T-helper 1 cell (primary cell): ENCODE measurements around the gene CCDC117.
A peak's percentile ranks its signal among the peaks of the same experiment; 100 is the strongest.

ENCODE experiments used
- DNase-seq, 5 donors: peaks; one replicate each; pipeline ENCODE4 v3.0.0-alpha.2; 2012 to 2020

CCDC117 gene

GRCh38 chr22:28771195-28771791, 1.2 kb upstream of the CCDC117 start:
- no peak for DNase-seq

GRCh38 chr22:28773461-28773867, 969 bp downstream of the CCDC117 start:
- DNase-seq, result peak in 1 of 5 donors; percentile 60

- DNase-seq, result no peak
Measured at GRCh38 chr22:28774378-28774777, 1.9 kb downstream of the CCDC117 start.

- no peak for DNase-seq
Measured at GRCh38 chr22:28779833-28780232, 7.3 kb downstream of the CCDC117 start.

- DNase-seq, result no peak
Measured at GRCh38 chr22:28780296-28780695, 7.8 kb downstream of the CCDC117 start.

GRCh38 chr22:28783786-28784671, 11.5 kb downstream of the CCDC117 start:
- DNase-seq, result no peak

- DNase-seq, result no peak
Measured at GRCh38 chr22:28788601-28789000, 16.1 kb downstream of the CCDC117 start.

- DNase-seq, result no peak
Measured at GRCh38 chr22:28791124-28791523, 18.6 kb downstream of the CCDC117 start.

- peak in 1 of 5 donors; percentile 26 for DNase-seq
Measured at GRCh38 chr22:28791841-28792490, 19.5 kb downstream of the CCDC117 start.

GRCh38 chr22:28792491-28793383, 20.2 kb downstream of the CCDC117 start:
- DNase-seq, result no peak

- no peak for DNase-seq
Measured at GRCh38 chr22:28793976-28794584, 21.6 kb downstream of the CCDC117 start.

- DNase-seq, result no peak
Measured at GRCh38 chr22:28795071-28795693, 22.7 kb downstream of the CCDC117 start.

- no peak for DNase-seq
Measured at GRCh38 chr22:28795932-28796856, 23.7 kb downstream of the CCDC117 start.

GRCh38 chr22:28798810-28799605, 26.5 kb downstream of the CCDC117 start:
- DNase-seq, result peak in 1 of 5 donors; percentile 79

GRCh38 chr22:28799606-28800307, 27.3 kb downstream of the CCDC117 start:
- DNase-seq, result peak in 2 of 5 donors; percentile 30 to 50

- DNase-seq, result peak; percentile 78 to 93 (median 83)
Measured at GRCh38 chr22:28800308-28801041, 28.0 kb downstream of the CCDC117 start, which contains the start of gene XBP1. XBP1 (minus strand) TSS chr22:28800569.

GRCh38 chr22:28801845-28802594, 29.5 kb downstream of the CCDC117 start:
- peak in 1 of 5 donors; percentile 21 for DNase-seq
